Tibial artery (tissue), 4 donors: ENCODE data around the gene TRAF1.
A peak's percentile ranks its signal among the peaks of the same experiment; 100 is the strongest.

Experiments used
- DNase-seq, 2 donors: peaks; one replicate each; pipeline ENCODE4 v3.0.0-alpha.2; 2019
- H3K27ac ChIP-seq, 2 donors: fragments of 200-600 bp; sonication (generic) in 1 of 2; 1 replicate in 1 of 2; 2 replicates in 1 of 2; pipeline ENCODE4 v1.5.1; 2018 to 2019; ENCODE audit warnings: mild to moderate bottlenecking in 1 of 2
- H3K27me3 ChIP-seq, 2 donors: fragments of 200-600 bp; sonication (generic) in 1 of 2; one replicate each; pipeline versions ENCODE4 v1.5.1 to v1.6.0; 2016 to 2019
- H3K36me3 ChIP-seq, 3 donors: fragments of 200-600 bp; sonication (generic) in 2 of 3; one replicate each; pipeline ENCODE4 v1.5.1; 2016 to 2019; ENCODE audit warnings: mild to moderate bottlenecking in 2 of 3
- H3K4me1 ChIP-seq, 4 donors: fragments of 200-600 bp; sonication (generic) in 2 of 4; 1 replicate in 3 of 4; 2 replicates in 1 of 4; pipeline ENCODE4 v1.5.1; 2016 to 2019
- H3K4me3 ChIP-seq, 2 donors: fragments of 200-600 bp; sonication (generic) in 1 of 2; 1 replicate in 1 of 2; 2 replicates in 1 of 2; pipeline ENCODE4 v1.5.1; 2018 to 2019; ENCODE audit warnings: mild to moderate bottlenecking in 2 of 2
- H3K9me3 ChIP-seq, 3 donors: fragments of 200-600 bp; sonication (generic) in 1 of 3; one replicate each; pipeline ENCODE4 v1.5.1; 2016 to 2019
- intact Hi-C: fragments of 100-400 bp; cut with DNase I; formaldehyde crosslinking; loops from one replicate; pipeline ENCODE4 v1.15.0; 2023; ENCODE audit warnings: low total_unique reads
- TF ChIP-seq, protein P1 (sequence below), 2 experiments: fragments of 200-600 bp in 1 of 2; fragments of 450-650 bp in 1 of 2; IDR thresholded peaks; one replicate each; pipeline ENCODE4 v1.5.1; 2017 to 2019; ENCODE audit warnings: antibody characterized with exemption in 2 of 2, mild to moderate bottlenecking in 1 of 2, moderate library complexity in 1 of 2

The TRAF1 gene

GRCh38 chr9:120901755-120902568 lies 24.6 kb downstream of the TRAF1 start:
- peaks cover 0 to 24% (median 12%) of the 10 kb centered on the region in 3 donors for H3K36me3 ChIP-seq
- H3K27me3 ChIP-seq: no peaks in the 10 kb centered on the region
- intact Hi-C loops: no loop called here
- no peak for DNase-seq
- H3K27ac ChIP-seq: no peak overlapping the region
- peaks cover 0 to 11% (median 7%) of the 10 kb centered on the region in 4 donors for H3K4me1 ChIP-seq
- H3K4me3 ChIP-seq: no peak overlapping the region
- TF ChIP-seq, protein P1, sequence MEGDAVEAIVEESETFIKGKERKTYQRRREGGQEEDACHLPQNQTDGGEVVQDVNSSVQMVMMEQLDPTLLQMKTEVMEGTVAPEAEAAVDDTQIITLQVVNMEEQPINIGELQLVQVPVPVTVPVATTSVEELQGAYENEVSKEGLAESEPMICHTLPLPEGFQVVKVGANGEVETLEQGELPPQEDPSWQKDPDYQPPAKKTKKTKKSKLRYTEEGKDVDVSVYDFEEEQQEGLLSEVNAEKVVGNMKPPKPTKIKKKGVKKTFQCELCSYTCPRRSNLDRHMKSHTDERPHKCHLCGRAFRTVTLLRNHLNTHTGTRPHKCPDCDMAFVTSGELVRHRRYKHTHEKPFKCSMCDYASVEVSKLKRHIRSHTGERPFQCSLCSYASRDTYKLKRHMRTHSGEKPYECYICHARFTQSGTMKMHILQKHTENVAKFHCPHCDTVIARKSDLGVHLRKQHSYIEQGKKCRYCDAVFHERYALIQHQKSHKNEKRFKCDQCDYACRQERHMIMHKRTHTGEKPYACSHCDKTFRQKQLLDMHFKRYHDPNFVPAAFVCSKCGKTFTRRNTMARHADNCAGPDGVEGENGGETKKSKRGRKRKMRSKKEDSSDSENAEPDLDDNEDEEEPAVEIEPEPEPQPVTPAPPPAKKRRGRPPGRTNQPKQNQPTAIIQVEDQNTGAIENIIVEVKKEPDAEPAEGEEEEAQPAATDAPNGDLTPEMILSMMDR (IDR thresholded peaks at IDR 0.05): no peak
- no peaks in the 10 kb centered on the region for H3K9me3 ChIP-seq

DNA sequence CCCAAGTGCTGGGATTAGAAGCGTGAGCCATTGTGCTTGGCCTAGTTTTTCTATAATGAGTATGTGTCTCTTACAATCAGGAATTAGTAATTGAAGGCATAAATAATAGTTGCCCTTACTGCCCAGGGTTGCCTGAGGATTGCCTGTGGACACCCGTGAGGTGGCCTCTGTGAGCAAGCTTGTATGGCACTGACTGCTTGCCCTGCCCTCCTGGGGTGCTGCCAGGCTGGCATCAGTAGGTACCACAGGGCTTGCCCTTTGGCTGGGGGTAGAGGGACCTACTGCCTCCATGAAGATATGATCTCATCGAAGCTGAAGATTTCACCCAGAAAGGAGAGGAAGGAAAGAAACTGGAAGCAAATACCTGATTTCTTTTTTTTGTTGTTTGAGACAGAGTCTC lies 25.8 kb downstream of the TRAF1 start:
- Histone ChIP-seq H3K27me3 (no peaks in the 10 kb centered on the region), H3K27ac (no peak overlapping the region), H3K36me3 (peaks cover 0 to 24% (median 12%) of the 10 kb centered on the region in 3 donors), H3K4me1 (peaks cover 0 to 16% (median 11%) of the 10 kb centered on the region in 4 donors), H3K9me3 (no peaks in the 10 kb centered on the region), H3K4me3 (no peak overlapping the region)
- TF ChIP-seq, protein P1 (IDR thresholded peaks at IDR 0.05): no peak
- intact Hi-C loops: no loop called here
- DNase-seq: no peak

- peaks cover 0 to 25% (median 13%) of the 10 kb centered on the region in 4 donors for H3K4me1 ChIP-seq
- no peak overlapping the region for H3K4me3 ChIP-seq
- intact Hi-C loops: no loop called here
- no peak for DNase-seq
- TF ChIP-seq, protein P1 (IDR thresholded peaks at IDR 0.05): no peak
- no peak overlapping the region for H3K27ac ChIP-seq
- no peaks in the 10 kb centered on the region for H3K27me3 ChIP-seq
- no peaks in the 10 kb centered on the region for H3K9me3 ChIP-seq
- H3K36me3 ChIP-seq: peaks cover 0 to 15% (median 5%) of the 10 kb centered on the region in 3 donors
These were observed 27.0 kb downstream of the TRAF1 start for GRCh38 chr9:120899490-120900068.

GRCh38 chr9:120898396-120898795 lies 28.2 kb downstream of the TRAF1 start:
- H3K4me3 ChIP-seq: no peak overlapping the region
- no peaks in the 10 kb centered on the region for H3K27me3 ChIP-seq
- no peak overlapping the region for H3K27ac ChIP-seq
- TF ChIP-seq, protein P1 (IDR thresholded peaks at IDR 0.05): no peak
- intact Hi-C loops: no loop called here
- no peaks in the 10 kb centered on the region for H3K9me3 ChIP-seq
- DNase-seq: no peak
- peaks cover 0 to 35% (median 20%) of the 10 kb centered on the region in 4 donors for H3K4me1 ChIP-seq
- H3K36me3 ChIP-seq: peaks cover 0 to 4% (median 0%) of the 10 kb centered on the region in 3 donors

GRCh38 chr9:120895951-120896350 lies 30.6 kb downstream of the TRAF1 start:
- H3K9me3 ChIP-seq: no peaks in the 10 kb centered on the region
- no peak overlapping the region for H3K4me3 ChIP-seq
- H3K27ac ChIP-seq: peak overlapping the region; percentile 90 to 91
- no peaks in the 10 kb centered on the region for H3K36me3 ChIP-seq
- H3K27me3 ChIP-seq: no peaks in the 10 kb centered on the region
- DNase-seq: no peak
- peaks cover 0 to 44% (median 28%) of the 10 kb centered on the region in 4 donors for H3K4me1 ChIP-seq
- intact Hi-C loops: no loop called here
- TF ChIP-seq, protein P1 (IDR thresholded peaks at IDR 0.05): no peak
